ENCODE results near the gene SLCO4A1.

SLCO4A1 gene

DNA sequence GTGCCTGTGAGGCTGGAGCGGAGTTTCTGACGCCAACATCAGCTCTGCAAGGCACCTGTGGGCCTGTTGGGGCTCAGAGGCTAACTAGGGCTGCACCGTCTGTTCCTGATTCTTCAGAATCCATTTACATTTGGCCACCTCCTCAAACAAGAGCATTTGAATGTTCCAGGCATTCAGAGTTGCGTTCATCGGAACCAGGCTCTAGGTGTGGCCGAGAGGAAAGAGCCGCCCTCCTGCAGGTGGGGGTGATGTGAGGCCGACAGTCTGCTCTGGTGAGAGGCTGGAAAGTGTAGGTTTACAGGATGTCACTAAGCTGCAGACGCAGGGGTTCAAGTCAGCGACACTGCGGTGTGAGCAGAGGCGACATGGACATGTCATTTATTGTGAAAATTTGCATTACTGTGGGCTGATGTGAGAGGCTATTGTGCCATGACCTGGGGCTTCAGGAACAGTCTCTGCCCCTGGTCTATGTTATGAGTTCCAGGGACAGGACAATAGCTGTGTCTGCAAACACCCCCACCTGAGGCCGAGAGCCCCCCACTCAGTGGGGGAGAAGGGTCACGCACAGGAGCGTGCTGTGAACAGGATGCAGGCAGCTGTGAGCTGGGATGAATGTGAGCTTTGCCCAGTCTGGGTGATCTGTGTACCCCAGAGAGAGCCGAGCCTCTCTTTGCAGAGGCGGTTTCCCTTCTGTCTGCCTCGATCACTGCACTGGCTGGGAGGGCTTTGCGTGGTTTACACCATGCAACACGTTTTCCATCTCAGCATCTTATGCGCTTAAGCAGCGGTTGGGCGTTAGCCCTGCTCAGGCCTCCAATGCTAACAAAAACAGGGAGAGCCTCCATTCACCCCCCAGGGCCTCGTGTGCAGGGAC lies 21.1 kb downstream of the SLCO4A1 start:
- TF ChIP-seq CTCF (IDR thresholded peaks at IDR 0.05; ENCODE audit: insufficient read depth, low read length, missing control alignments), result no peak
- no peak overlapping the region for H3K4me3 ChIP-seq (ENCODE audit: low read depth, low read length)
- ChIA-PET POLR2A (no interaction called here), CTCF (interaction anchor here (3.3 to 13.5 kb wide), 2 partner anchors 127 to 145 kb away, joined by 17 to 262 read pairs; no protein-coding TSS in a partner anchor)
- no peak for DNase-seq (ENCODE audit: low read depth, low spot score)

GRCh38 chr20:62664019-62664971 lies 22.0 kb downstream of the SLCO4A1 start:
- TF ChIP-seq CTCF (IDR thresholded peaks at IDR 0.05; ENCODE audit: insufficient read depth, low read length, missing control alignments), result no peak

DNA sequence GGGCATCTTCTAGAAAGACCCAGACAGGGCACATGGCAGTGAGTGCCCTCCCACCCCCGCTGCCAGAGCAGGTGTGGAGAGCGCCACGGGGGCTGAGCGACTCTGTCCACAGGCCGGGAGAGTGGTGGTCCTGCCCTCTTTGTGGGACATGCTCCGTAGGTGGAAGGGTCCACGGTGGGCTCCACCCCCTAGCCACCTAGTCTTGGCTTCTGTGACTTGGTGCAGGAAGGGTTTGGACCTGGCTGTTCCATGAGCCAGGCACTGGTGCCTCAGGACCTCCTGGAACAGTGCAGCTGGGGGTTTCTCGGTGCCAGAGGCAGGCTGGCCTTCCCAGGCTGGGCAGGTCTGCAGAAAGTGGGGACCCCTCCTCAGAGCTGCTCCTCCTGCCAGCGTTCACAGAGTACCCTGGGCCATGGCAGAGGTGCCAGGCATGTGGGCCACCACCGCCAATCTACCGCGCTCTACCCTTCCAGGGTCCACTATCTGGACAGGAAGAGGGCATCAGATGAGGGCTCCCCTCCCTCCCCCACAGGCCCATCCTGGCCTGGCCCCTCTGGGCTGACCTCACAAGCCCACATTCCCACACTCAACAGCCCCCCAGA lies 23.0 kb downstream of the SLCO4A1 start:
- no peak overlapping the region for H3K4me3 ChIP-seq (ENCODE audit: low read depth, low read length)
- ChIA-PET POLR2A (no interaction called here), CTCF (interaction anchor here (1.0 to 13.5 kb wide), 7 partner anchors 14 to 180 kb away, joined by 3 to 262 read pairs (median 3); partner anchors contain the start of gene OGFR)
- DNase-seq (ENCODE audit: low read depth, low spot score), result no peak
- no peak for TF ChIP-seq CTCF (IDR thresholded peaks at IDR 0.05; ENCODE audit: insufficient read depth, low read length, missing control alignments)

More at GRCh38 chr20:62664019-62664971, 22.0 kb downstream of the SLCO4A1 start:
- DNase-seq (ENCODE audit: low read depth, low spot score), result no peak
- ChIA-PET POLR2A (no interaction called here), CTCF (interaction anchor here (1.0 to 13.5 kb wide), 5 partner anchors 15 to 181 kb away, joined by 3 to 262 read pairs (median 3); no protein-coding TSS in a partner anchor)
- no peak overlapping the region for H3K4me3 ChIP-seq (ENCODE audit: low read depth, low read length)

DNA sequence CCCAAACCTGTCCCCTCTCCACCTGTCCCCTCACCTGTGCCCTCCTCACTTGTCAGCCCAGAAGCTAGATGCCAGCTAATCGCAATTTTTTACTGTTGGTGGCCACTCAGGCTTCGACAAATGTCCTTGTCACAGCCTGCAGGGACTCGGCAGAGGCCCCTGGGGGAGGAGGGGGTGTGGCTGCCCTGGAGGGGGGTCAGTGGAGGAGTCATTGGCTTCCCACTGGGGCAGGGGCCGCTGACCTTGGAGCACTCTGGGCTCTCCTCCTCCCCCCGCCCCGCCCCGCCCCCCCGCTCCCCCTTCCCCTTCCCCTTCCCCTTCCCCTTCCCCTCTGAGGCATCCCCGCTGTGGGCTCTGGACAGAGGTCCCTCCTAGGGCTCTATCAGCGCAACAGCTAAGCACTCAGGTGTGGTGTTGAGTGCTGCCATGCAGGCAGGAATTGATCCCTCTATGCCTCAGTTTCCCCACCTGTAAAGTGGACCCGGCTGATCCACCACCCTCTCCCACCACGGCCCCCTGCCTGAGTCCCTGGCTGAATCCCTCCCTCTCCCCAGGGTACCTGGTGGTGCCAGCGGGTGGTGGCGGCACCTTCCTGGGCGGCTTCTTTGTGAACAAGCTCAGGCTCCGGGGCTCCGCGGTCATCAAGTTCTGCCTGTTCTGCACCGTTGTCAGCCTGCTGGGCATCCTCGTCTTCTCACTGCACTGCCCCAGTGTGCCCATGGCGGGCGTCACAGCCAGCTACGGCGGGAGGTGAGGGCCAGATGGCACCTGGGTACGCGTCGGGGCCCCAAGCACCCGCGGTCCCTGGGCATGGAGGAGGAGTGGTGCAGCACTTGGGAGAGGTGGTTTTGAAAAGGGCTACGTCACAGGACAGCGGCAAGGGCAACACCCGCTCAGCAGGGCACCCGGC lies 23.8 kb downstream of the SLCO4A1 start:
- no peak overlapping the region for H3K4me3 ChIP-seq (ENCODE audit: low read depth, low read length)
- TF ChIP-seq CTCF (IDR thresholded peaks at IDR 0.05; ENCODE audit: insufficient read depth, low read length, missing control alignments), result no peak
- no peak for DNase-seq (ENCODE audit: low read depth, low spot score)
- CTCF ChIA-PET, result interaction anchor here (0.7 to 13.5 kb wide), 6 partner anchors 9 to 194 kb away, joined by 3 to 262 read pairs (median 4); partner anchors contain the start of gene OGFR
- POLR2A ChIA-PET, result no interaction called here

- ChIA-PET CTCF (interaction anchor here (0.7 to 13.5 kb wide), 12 partner anchors 8 to 193 kb away, joined by 3 to 262 read pairs (median 4); partner anchors contain the start of gene OGFR), POLR2A (no interaction called here)
Measured at GRCh38 chr20:62666736-62667529, 24.6 kb downstream of the SLCO4A1 start.

More at GRCh38 chr20:62666736-62667529, 24.6 kb downstream of the SLCO4A1 start:
- TF ChIP-seq CTCF (IDR thresholded peaks at IDR 0.05; ENCODE audit: insufficient read depth, low read length, missing control alignments), result no peak
- no peak for DNase-seq (ENCODE audit: low read depth, low spot score)
- no peak overlapping the region for H3K4me3 ChIP-seq (ENCODE audit: low read depth, low read length)
